Trophoblast cell (in vitro differentiated cells and primary cell): ENCODE measurements around the gene OR2A7.
"Not testable (repeated sequence)": the region's sequence is repeated elsewhere in the genome, so short reads cannot be mapped to it uniquely, and the experiment has no call there.

Experiments
- DNase-seq, 2 donors: peaks; one replicate each; pipeline ENCODE4 v3.0.0-alpha.2; 2016
- H2AFZ ChIP-seq: 2 replicates; pipeline ENCODE4 v1.6.1; 2013; ENCODE audit warnings: low read length, moderate library complexity, mild to moderate bottlenecking; ENCODE audit not compliant: insufficient read depth, poor library complexity
- H2AK5ac ChIP-seq: 2 replicates; pipeline ENCODE4 v1.6.1; 2013; ENCODE audit warnings: mild to moderate bottlenecking, low read length
- H2BK120ac ChIP-seq: 2 replicates; pipeline ENCODE4 v1.6.1; 2013; ENCODE audit warnings: low read length, mild to moderate bottlenecking, moderate library complexity; ENCODE audit not compliant: insufficient read depth, poor library complexity
- H2BK12ac ChIP-seq: 2 replicates; pipeline ENCODE4 v1.6.1; 2013; ENCODE audit warnings: mild to moderate bottlenecking, low read length, moderate library complexity
- H2BK5ac ChIP-seq: 2 replicates; pipeline ENCODE4 v1.6.1; 2013; ENCODE audit warnings: low read length, low read depth, moderate library complexity, mild to moderate bottlenecking; ENCODE audit not compliant: poor library complexity
- H3K14ac ChIP-seq: 2 replicates; pipeline ENCODE4 v1.6.1; 2013; ENCODE audit warnings: mild to moderate bottlenecking, low read length
- H3K18ac ChIP-seq: 2 replicates; pipeline ENCODE4 v1.6.1; 2013; ENCODE audit warnings: mild to moderate bottlenecking, low read length
- H3K23ac ChIP-seq: 2 replicates; pipeline ENCODE4 v1.6.1; 2013; ENCODE audit warnings: low read length
- H3K27ac ChIP-seq: 2 replicates; pipeline ENCODE4 v1.5.1; 2013; ENCODE audit warnings: low read depth, mild to moderate bottlenecking, inconsistent platforms, low read length, moderate library complexity
- H3K27me3 ChIP-seq: 2 replicates; pipeline ENCODE4 v1.6.1; 2013; ENCODE audit warnings: inconsistent platforms, mild to moderate bottlenecking, low read length, moderate library complexity; ENCODE audit not compliant: insufficient read depth
- H3K36me3 ChIP-seq, 2 experiments: 1 replicate in 1 of 2; 2 replicates in 1 of 2; pipeline ENCODE4 v1.6.1; 2013; ENCODE audit warnings: low read length in 2 of 2, mild to moderate bottlenecking in 2 of 2, moderate library complexity in 1 of 2; ENCODE audit not compliant: insufficient read depth in 2 of 2, control insufficient read depth in 1 of 2
- H3K4ac ChIP-seq: 2 replicates; pipeline ENCODE4 v1.6.1; 2013; ENCODE audit warnings: low read depth, mild to moderate bottlenecking, low read length, moderate library complexity
- H3K4me1 ChIP-seq, 2 experiments: 1 replicate in 1 of 2; 2 replicates in 1 of 2; pipeline ENCODE4 v1.6.1; 2013; ENCODE audit warnings: low read length in 2 of 2, mild to moderate bottlenecking in 2 of 2, moderate library complexity in 1 of 2; ENCODE audit not compliant: insufficient read depth in 2 of 2, control insufficient read depth in 1 of 2
- H3K4me2 ChIP-seq: 2 replicates; pipeline ENCODE4 v1.6.1; 2013; ENCODE audit warnings: inconsistent platforms, mild to moderate bottlenecking, low read length, moderate library complexity
- H3K4me3 ChIP-seq: 2 replicates; pipeline ENCODE4 v1.5.1; 2013; ENCODE audit warnings: mild to moderate bottlenecking, low read depth, low read length, inconsistent platforms
- H3K79me1 ChIP-seq: one replicate; pipeline ENCODE4 v1.6.1; 2013; ENCODE audit warnings: low read length
- H3K79me2 ChIP-seq: 2 replicates; pipeline ENCODE4 v1.6.1; 2013; ENCODE audit warnings: low read length, mild to moderate bottlenecking; ENCODE audit not compliant: control insufficient read depth, insufficient read depth, poor library complexity
- H3K9ac ChIP-seq: 2 replicates; pipeline ENCODE4 v1.6.1; 2013; ENCODE audit warnings: mild to moderate bottlenecking, low read length
- H3K9me3 ChIP-seq: 2 replicates; pipeline ENCODE4 v1.6.1; 2013; ENCODE audit warnings: low read depth, mild to moderate bottlenecking, control low read depth, inconsistent platforms, low read length; ENCODE audit not compliant: insufficient read depth
- H4K12ac ChIP-seq: 2 replicates; pipeline ENCODE4 v1.6.1; 2013; ENCODE audit warnings: low read depth, mild to moderate bottlenecking, low read length, moderate library complexity
- H4K8ac ChIP-seq: 2 replicates; pipeline ENCODE4 v1.6.1; 2013; ENCODE audit warnings: low read depth, mild to moderate bottlenecking, low read length, moderate library complexity
- H4K91ac ChIP-seq: one replicate; pipeline ENCODE4 v1.6.1; 2013; ENCODE audit warnings: low read depth, mild to moderate bottlenecking, low read length, moderate library complexity
- WGBS: extraction: QIAGEN DNeasy Blood & Tissue Kit; methylation state at CpG from one replicate; pipeline ENCODE4 v1.1.7; 2013; ENCODE audit warnings: missing lambda C conversion rate; ENCODE audit not compliant: insufficient read length, insufficient coverage; ENCODE audit errors: extremely low coverage; 5-methylcytosine and 5-hydroxymethylcytosine counted together

Gene OR2A7

GRCh38 chr7:144305156-144305555 is 40.6 kb upstream of the OR2A7 start:
- H3K4me3 ChIP-seq, H3K4me2 ChIP-seq, H2AK5ac ChIP-seq, H3K79me1 ChIP-seq, H3K27ac ChIP-seq, H3K18ac ChIP-seq, H2BK12ac ChIP-seq, H4K91ac ChIP-seq, H2BK5ac ChIP-seq, H3K23ac ChIP-seq, H3K36me3 ChIP-seq, H3K4me1 ChIP-seq, DNase-seq, H3K4ac ChIP-seq, H3K27me3 ChIP-seq, H3K14ac ChIP-seq, H3K9me3 ChIP-seq, H4K8ac ChIP-seq, H2AFZ ChIP-seq, H2BK120ac ChIP-seq, H3K79me2 ChIP-seq, H3K9ac ChIP-seq, H4K12ac ChIP-seq: not testable (repeated sequence)
- WGBS = no CpG with 5 or more reads among the region's 2 CpGs

DNA sequence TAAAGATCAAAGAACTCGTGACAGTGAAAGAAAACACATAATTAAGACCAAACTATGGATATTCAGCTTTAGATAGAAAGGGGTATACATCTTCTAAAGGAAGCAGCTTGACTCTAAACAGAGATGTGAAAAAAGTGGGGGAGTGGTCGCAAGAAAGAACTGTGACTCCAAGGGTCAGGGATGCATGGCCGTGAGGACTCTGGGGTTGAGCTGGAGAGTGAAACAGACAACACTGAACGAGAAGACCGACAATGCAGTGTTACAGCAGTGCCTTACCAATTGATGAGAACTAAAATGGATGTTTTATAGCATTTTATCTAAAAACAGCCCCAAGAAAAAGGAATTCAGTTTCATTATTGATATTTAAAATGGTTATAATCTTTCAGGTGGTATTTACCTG is 39.0 kb upstream of the OR2A7 start:
- H4K12ac ChIP-seq, DNase-seq, H3K27me3 ChIP-seq, H3K4me2 ChIP-seq, H4K8ac ChIP-seq, H4K91ac ChIP-seq, H2AFZ ChIP-seq, H3K18ac ChIP-seq, H2BK12ac ChIP-seq, H3K79me1 ChIP-seq, H2BK120ac ChIP-seq, H3K4me3 ChIP-seq, H3K4me1 ChIP-seq, H2BK5ac ChIP-seq, H3K79me2 ChIP-seq, H2AK5ac ChIP-seq, H3K9me3 ChIP-seq, H3K27ac ChIP-seq, H3K4ac ChIP-seq, H3K36me3 ChIP-seq, H3K9ac ChIP-seq, H3K14ac ChIP-seq, H3K23ac ChIP-seq: not testable (repeated sequence)
- no CpG with 5 or more reads among the region's 5 CpGs for WGBS

DNA sequence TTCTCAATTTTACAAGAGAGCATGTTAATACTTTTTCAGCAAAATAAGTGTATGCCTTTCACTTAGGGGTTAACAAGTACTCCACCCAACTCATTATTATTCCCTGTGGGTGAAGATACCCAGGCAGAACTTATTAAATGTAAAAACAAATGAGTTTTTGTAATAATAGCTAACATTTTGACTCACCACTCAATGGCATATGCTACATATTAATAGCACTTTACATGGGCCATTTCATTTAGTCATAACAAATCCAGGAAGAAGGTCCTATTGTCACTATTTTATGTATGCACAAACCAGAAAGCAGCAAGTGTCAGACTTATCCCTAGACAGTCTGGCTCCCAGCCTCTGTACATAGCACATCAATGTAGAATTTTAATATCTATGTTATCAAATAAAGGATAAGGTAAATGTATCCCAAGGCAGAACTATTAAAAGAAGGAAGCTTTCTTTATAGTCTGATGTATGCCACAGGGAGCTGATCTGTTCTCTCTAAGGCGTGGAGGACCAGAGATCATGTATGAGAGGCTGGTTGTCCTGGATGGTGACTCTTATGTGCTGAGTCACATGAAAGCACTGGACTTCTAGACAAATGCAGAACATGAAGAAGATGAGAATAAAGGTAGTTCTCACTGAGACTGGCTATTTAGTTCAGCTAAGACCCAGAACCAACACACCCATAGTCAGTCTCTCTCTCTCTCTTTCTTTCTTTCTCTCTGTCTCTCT is 38.1 kb upstream of the OR2A7 start:
- H3K9me3 ChIP-seq, H3K79me2 ChIP-seq, H3K23ac ChIP-seq, H2BK5ac ChIP-seq, H3K4me3 ChIP-seq, H3K18ac ChIP-seq, H3K36me3 ChIP-seq, H3K27me3 ChIP-seq, H2BK120ac ChIP-seq, H2BK12ac ChIP-seq, H2AFZ ChIP-seq, H3K4ac ChIP-seq, H4K8ac ChIP-seq, H3K79me1 ChIP-seq, DNase-seq, H4K12ac ChIP-seq, H3K14ac ChIP-seq, H2AK5ac ChIP-seq, H3K9ac ChIP-seq, H3K27ac ChIP-seq, H3K4me1 ChIP-seq, H4K91ac ChIP-seq, H3K4me2 ChIP-seq: not testable (repeated sequence)
- WGBS = no CpG with 5 or more reads among the region's 1 CpG

DNA sequence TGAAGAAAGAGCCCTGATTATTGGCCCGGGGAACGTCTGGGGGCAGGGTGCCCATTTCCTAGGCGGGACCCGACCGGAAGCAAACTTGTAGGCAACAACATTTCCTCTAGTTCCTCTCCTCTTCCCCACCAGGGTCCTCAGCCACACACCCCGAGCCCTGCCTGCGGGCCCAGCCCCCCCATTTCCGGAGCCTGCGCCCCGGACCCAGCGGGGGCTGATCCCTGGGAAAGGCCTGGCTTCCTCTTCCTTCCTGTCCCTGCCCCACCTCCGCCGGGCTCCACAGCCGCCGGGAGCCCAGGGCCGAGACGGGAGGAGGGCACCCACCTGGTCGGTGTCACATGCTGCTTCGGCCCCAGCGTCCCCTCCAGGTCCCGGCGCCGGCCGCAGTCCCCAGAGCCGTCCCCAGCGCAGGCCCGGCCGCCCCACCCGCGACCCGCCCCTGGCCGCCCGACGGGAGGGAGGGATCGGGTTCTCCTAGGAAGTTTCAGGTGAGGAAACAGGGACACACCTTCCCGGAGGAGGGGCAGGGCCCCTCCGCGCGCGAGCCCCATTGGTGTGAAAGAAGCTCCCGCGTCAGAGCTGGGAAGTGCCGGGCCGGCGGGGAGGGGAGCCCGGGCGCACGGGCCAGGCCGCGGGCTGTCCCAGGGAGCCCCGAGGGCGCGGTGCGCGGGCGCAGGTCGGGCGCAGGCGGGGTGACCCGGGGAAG is 29.4 kb upstream of the OR2A7 start:
- H3K9ac ChIP-seq, H3K23ac ChIP-seq, H3K79me1 ChIP-seq, H3K4me2 ChIP-seq, H2AFZ ChIP-seq, H3K18ac ChIP-seq, H3K9me3 ChIP-seq, H3K4ac ChIP-seq, H3K4me1 ChIP-seq, H3K27ac ChIP-seq, H3K36me3 ChIP-seq, H4K8ac ChIP-seq, H4K91ac ChIP-seq, H3K27me3 ChIP-seq, DNase-seq, H2AK5ac ChIP-seq, H2BK120ac ChIP-seq, H3K14ac ChIP-seq, H4K12ac ChIP-seq, H3K4me3 ChIP-seq, H3K79me2 ChIP-seq, H2BK5ac ChIP-seq, H2BK12ac ChIP-seq: not testable (repeated sequence)
- WGBS = no CpG with 5 or more reads among the region's 60 CpGs
